ENCODE results near the gene ATL2. TPM values are rescaled to one million over a fixed set of nuclear protein-coding genes. Genes with fewer than 3 reads are reported as not detected.

ATL2 gene
- total RNA-seq, 1 experiment from 2014 or later = 66.7 TPM

DNA sequence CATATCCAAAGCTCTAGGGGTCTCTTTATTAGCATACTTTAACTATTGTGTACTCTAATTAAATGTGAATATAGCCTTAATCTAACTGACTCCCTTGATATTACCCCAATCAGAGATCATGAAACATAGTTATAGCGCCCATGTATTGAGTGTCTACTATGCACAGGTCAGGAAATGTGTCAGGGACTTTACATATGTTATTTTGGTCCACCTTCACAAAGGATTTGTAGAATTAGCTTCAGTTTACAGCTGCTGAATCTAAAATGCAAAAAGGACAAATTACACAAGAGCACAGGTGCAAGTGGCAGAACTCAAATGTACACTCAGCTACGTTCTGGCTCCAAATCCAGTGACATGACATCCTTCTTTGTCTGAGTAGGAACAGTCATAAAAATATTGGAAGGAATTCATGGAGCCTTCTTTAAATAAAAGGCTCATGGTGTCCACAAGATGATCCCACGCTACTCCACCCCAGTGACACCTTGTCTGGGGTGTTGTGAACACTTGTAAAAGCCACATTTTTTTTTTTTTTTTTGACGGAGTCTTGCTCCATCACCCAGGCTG lies 38.7 kb upstream of the ATL2 start:
- no peak for DNase-seq
- Histone ChIP-seq H2BK12ac (ENCODE audit: insufficient read length, low read depth, low read length) (no peak overlapping the region), H4K91ac (ENCODE audit: insufficient read length, low read depth, low read length) (no peak overlapping the region), H3K18ac (ENCODE audit: insufficient read length, low read depth, low read length) (no peak overlapping the region), H2AFZ (ENCODE audit: low read length) (no peak overlapping the region), H2BK5ac (ENCODE audit: insufficient read length, low read length) (no peak overlapping the region), H2AK5ac (ENCODE audit: insufficient read length, low read length) (no peak overlapping the region), H3K56ac (ENCODE audit: insufficient read length, low read depth, low read length) (no peak overlapping the region), H3K4me1 (ENCODE audit: insufficient read depth, low read length) (no peaks in the 10 kb centered on the region), H3K79me2 (ENCODE audit: insufficient read depth, low read length) (no peaks in the 10 kb centered on the region), H2BK15ac (ENCODE audit: low read depth, low read length) (no peak overlapping the region), H2BK120ac (ENCODE audit: low read depth, low read length, poor library complexity, severe bottlenecking) (no peak overlapping the region), H3K23ac (ENCODE audit: insufficient read length, low read depth, low read length) (no peak overlapping the region), H3K4me2 (ENCODE audit: insufficient read depth, insufficient read length, low read length) (no peak overlapping the region), H3K14ac (ENCODE audit: insufficient read depth, low read length) (no peak overlapping the region), H3K27me3 (ENCODE audit: insufficient read depth, low read length) (no peaks in the 10 kb centered on the region), H2BK20ac (ENCODE audit: low read depth, low read length, poor library complexity, severe bottlenecking) (no peak overlapping the region), H3K4ac (ENCODE audit: low read depth, low read length) (no peak overlapping the region), H3T11ph (ENCODE audit: low read length) (no peak overlapping the region), H3K9ac (ENCODE audit: extremely low read depth, insufficient read length, low read length) (no peak overlapping the region), H4K5ac (ENCODE audit: insufficient read length, low read depth, low read length) (no peak overlapping the region), H4K20me1 (ENCODE audit: control insufficient read depth, insufficient read depth, insufficient read length) (no peaks in the 10 kb centered on the region), H3K27ac (ENCODE audit: insufficient read length, low read depth, low read length) (no peak overlapping the region), H3K23me2 (ENCODE audit: insufficient read length, low read depth, low read length, poor library complexity, severe bottlenecking) (no peaks in the 10 kb centered on the region), H3K9me3 (ENCODE audit: control insufficient read depth, low read depth, low read length) (peaks cover 9% of the 10 kb centered on the region), H3K79me1 (ENCODE audit: insufficient read depth, low read depth, low read length, poor library complexity, severe bottlenecking) (no peaks in the 10 kb centered on the region), H4K8ac (replicated peaks; ENCODE audit: insufficient read length, low read depth, low read length) (no peak overlapping the region)
- H3K27ac Mint-ChIP-seq = no peak overlapping the region
- peaks cover 3% of the 10 kb centered on the region; the same call in 1 of the 2 replicates for H3K27me3 Mint-ChIP-seq (ENCODE audit: low read depth)
- peaks cover 30% of the 10 kb centered on the region in 2 experiments for H3K9me3 Mint-ChIP-seq
- H3K36me3 Mint-ChIP-seq (ENCODE audit: insufficient read depth in 1 of 3, low read depth in 3 of 3) = peaks cover 11 to 32% (median 16%) of the 10 kb centered on the region in 3 experiments
- WGBS (ENCODE audit: extremely low coverage, insufficient read length, low lambda C conversion rate) = no CpG with 5 or more reads among the region's 4 CpGs
- TF ChIP-seq, protein P1, sequence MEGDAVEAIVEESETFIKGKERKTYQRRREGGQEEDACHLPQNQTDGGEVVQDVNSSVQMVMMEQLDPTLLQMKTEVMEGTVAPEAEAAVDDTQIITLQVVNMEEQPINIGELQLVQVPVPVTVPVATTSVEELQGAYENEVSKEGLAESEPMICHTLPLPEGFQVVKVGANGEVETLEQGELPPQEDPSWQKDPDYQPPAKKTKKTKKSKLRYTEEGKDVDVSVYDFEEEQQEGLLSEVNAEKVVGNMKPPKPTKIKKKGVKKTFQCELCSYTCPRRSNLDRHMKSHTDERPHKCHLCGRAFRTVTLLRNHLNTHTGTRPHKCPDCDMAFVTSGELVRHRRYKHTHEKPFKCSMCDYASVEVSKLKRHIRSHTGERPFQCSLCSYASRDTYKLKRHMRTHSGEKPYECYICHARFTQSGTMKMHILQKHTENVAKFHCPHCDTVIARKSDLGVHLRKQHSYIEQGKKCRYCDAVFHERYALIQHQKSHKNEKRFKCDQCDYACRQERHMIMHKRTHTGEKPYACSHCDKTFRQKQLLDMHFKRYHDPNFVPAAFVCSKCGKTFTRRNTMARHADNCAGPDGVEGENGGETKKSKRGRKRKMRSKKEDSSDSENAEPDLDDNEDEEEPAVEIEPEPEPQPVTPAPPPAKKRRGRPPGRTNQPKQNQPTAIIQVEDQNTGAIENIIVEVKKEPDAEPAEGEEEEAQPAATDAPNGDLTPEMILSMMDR (conservative IDR thresholded peaks at IDR 0.05) = no peak
- no peak overlapping the region for H3K4me3 Mint-ChIP-seq
- 0 out of 4 replicates have a peak, but pooled peaks cover 0 to 3% of the 10 kb centered on the region in 2 experiments for H3K4me1 Mint-ChIP-seq

All from H9 (cell line).